Stimulated activated CD8-positive, alpha-beta memory T cell treated with anti-CD3 and anti-CD28 coated beads, Interleukin-15, amount 100 ng/mL, for 48 hours (primary cell): ENCODE data around the gene SLIT1.

Source experiments
- DNase-seq, 2 donors: peaks; one replicate each; pipeline ENCODE4 v3.0.0-alpha.2; 2020; ENCODE audit warnings: low read depth in 2 of 2

SLIT1 gene

DNA sequence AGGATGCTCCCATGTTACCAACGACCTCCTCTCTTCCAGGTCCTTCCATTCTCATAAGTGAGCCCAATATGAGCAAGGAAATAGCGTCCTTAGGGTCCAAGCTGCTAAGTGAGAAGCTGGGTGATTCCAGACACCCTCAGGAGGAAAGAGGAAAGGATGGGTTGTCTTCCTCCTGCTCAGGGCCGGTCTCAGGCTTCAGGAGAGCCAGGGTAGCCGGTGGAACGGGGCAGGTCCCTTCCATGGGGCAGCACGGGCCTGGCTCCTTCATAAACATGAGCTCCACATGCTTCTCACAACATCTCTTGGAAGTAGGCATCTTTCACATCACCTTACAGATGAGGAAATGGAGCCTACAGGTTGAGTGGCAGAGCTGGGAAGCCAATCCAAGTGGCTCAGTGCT, 12.7 kb downstream of the SLIT1 start:
- DNase-seq, result no peak

GRCh38 chr10:97171001-97171400, 14.8 kb downstream of the SLIT1 start:
- DNase-seq, result no peak

DNA sequence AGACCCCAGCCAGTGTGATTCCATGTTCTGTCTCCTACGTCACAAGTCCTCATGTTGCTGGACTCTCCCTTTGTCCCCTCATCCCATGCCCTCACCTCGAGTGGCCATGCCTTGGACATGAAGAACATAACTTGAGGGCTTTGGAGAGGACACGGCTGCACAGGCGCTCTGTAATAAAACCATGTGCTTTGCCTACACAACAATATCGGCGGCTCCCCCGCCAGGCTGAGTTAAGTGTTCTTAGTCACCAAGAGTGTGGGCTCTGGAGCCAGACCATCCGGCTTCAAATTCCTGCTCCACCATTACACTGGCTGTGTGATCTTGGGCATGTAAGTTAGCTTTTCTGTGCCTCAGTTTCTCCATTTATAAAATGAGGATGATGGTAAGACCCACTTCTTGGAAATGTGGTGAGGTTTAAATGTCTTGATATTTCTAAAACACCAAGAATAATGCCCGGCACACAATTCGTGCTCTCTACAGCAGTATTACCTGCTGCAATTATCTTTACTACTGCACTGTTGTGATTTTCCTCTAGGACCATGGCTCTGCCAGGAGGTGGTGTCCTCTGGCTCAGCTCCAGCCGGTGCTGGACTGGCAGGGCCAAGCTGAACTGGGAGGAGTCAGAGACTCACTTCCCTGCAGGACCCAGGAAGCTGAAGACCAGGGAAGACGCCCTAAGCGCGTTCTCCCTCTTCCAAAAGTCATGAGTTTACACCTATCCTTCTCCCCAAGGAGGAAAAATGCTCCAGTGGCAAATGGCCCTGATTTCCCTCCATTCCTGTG, 15.7 kb downstream of the SLIT1 start:
- no peak for DNase-seq

GRCh38 chr10:97169063-97169462, 16.7 kb downstream of the SLIT1 start:
- no peak for DNase-seq

GRCh38 chr10:97168645-97169044, 17.1 kb downstream of the SLIT1 start:
- no peak for DNase-seq

- DNase-seq, result no peak
Observed at GRCh38 chr10:97165499-97165898, 20.3 kb downstream of the SLIT1 start.

DNA sequence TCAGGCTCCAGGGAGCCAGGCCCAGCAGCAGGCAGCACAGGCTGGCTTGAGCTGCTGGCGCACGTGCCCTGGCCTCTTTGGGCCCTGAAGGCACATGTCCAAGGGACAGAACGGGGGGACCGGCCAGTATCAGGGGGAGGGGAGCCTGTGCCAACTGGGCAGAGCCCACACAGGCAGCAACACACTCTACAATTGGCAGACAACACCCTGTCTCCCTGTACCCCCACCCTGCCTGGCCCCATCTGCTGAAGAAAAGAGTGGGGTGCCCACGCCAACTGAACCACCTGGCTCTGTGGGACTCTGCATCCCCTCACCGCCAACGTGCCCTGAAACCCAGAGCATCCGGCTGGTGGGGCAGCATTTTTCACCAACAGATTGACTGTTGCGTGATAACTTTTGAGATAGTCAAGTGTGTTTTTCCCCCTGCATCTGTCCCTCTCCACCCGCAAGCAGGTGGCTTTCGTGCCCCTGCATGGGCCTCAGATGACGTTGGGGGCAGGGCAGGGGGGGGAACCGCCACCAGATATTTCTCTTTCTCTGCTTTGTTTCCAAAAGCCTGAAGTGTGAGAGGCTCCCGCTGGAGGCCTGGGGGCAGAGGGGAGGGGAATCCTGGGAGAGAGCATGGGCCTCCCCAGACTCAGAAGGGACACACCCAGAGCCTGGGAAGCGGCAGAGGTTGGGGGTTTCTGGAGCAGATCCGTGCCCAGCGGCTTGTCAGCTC, 21.8 kb downstream of the SLIT1 start:
- no peak for DNase-seq

DNA sequence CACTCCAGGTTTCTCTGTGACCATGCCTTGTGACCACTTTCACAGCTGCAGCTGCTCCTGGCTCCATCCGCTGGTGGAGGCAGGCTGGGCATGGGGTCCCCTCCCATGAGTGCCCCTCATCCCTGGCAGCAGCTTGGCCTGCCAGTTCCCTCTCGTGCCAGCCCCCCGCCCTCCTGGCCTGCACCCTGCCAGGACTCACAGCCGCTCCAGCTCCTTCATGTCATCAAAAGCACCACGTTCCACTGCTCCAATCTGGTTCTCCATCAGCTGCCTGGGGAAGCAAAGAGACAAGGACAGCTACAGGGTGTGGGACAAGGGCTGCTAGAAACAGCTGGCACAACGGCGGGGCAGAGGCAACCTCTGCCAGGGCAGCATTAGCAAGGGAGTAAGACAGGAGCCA, 22.6 kb downstream of the SLIT1 start:
- DNase-seq, result no peak

- no peak for DNase-seq
Observed at GRCh38 chr10:97159646-97160305, 26.0 kb downstream of the SLIT1 start.

- DNase-seq, result no peak
Observed at GRCh38 chr10:97157578-97158095, 28.1 kb downstream of the SLIT1 start.

DNA sequence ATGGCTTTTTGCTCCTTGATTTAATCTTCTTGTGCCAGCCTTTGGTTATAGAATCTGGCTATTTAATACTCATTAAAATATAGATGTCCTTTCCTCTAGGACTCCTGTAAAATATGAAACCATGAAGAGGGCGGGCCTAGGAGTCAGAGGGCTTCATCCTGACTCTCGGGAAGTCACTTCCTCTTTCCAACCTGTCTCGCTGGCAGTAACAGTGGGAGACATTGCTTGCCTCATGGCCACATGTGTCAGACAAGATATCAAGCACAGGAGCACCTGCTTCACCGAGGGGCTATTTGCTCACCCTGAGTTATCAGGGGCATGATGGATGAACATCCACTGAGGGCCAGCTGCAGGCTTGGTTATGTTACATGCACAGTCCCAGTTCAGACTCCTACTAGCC, 31.0 kb downstream of the SLIT1 start:
- no peak for DNase-seq

- no peak for DNase-seq
Observed at GRCh38 chr10:97154162-97154561, 31.6 kb downstream of the SLIT1 start.

GRCh38 chr10:97153270-97153850, 32.4 kb downstream of the SLIT1 start:
- no peak for DNase-seq

- no peak for DNase-seq
Observed at GRCh38 chr10:97151307-97151914, 34.3 kb downstream of the SLIT1 start.

- no peak for DNase-seq
Observed at GRCh38 chr10:97150616-97151015, 35.1 kb downstream of the SLIT1 start.

DNA sequence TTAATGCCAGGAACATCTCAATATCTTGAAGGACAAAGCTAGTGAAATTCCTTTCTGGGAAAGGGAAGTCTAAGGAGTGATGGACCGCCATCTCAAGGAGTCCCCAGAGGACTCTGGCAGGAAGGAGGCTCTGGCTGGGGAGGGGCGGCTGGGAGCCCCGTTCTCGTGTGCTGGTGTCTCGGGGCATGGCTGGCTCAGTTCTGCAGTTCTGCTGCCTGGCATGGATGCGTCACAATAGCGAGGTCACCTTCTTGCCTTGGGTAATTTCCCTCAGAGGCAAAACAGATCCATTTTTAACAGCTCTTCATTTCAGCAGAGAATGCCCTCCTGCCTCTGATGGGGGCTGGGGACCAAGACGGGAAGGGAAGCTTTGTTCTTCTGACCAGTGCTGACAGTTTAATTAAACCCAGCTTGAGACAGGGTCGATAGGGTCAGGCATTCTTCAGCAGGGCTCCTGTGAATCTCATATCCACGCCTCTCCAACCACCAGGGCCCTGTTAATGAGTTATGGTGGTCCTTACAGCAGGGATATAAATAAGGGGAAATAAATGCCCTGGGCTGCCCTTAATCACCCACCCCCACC, 35.7 kb downstream of the SLIT1 start:
- no peak for DNase-seq

GRCh38 chr10:97149079-97149531, 36.7 kb downstream of the SLIT1 start:
- DNase-seq, result no peak

GRCh38 chr10:97144297-97144696, 41.5 kb downstream of the SLIT1 start:
- no peak for DNase-seq

DNA sequence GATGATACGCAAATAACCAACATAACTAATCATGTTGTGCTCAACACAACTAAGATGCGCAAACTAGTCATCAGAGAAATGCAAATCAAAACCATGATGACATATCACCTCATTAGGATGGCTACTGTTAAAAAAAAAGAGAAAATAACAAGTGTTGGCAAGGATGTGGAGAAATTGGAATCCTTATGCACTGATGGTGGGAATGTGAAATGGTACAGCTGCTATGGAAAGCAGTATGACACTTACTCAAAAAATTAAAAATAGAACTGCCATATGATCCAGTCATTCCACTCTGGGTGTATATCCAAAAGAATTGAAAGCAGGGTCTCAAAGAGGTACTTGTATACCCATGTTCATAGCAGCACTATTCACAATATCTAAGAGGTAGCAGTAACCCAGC, 42.9 kb downstream of the SLIT1 start:
- DNase-seq, result no peak

DNA sequence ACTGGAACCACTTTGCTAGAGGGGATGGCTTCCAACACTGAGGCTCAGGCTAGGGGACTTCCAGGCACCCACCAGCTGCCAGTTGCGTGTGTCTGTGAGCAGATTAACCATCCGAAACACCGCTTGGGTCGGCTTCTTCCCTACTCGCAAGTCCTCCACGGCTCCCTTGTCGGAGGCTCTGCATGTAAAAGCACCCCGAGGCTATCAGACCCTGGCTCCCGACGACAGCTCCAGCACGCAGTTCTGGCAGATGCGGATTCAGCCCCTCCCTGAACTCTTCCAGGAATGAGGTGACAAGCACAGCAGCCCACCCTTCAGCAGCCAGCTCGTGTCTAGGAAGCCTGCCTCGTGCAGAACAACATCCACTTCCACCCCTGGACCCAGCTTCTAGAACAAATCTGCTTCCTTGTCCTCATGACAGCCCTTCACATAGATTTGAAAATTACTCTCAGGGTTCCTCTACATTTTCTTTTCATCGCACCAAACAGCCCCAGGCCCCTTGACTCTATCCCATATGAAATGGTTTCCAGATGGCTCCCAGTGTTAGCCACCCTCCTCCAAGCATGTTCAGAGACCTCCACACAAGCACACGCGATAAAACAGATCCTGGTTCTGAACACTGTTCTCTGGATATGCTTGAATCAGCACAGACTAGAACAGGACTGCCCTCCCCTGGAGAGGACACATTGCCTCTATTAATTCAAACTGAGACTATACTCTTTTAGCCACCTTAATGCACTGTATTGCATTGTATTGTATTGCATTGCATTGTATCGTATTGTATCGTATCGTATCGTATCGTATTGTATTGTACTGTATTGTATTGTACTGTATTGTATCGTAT, 44.6 kb downstream of the SLIT1 start:
- DNase-seq, result no peak
